Measurements from ENCODE around the gene DAB2IP. TPM values are rescaled to one million over a fixed set of nuclear protein-coding genes. Genes with fewer than 3 reads are reported as not detected.

The DAB2IP gene
- total RNA-seq, 1 donor from 2014 or later, result 41.7 TPM

DNA sequence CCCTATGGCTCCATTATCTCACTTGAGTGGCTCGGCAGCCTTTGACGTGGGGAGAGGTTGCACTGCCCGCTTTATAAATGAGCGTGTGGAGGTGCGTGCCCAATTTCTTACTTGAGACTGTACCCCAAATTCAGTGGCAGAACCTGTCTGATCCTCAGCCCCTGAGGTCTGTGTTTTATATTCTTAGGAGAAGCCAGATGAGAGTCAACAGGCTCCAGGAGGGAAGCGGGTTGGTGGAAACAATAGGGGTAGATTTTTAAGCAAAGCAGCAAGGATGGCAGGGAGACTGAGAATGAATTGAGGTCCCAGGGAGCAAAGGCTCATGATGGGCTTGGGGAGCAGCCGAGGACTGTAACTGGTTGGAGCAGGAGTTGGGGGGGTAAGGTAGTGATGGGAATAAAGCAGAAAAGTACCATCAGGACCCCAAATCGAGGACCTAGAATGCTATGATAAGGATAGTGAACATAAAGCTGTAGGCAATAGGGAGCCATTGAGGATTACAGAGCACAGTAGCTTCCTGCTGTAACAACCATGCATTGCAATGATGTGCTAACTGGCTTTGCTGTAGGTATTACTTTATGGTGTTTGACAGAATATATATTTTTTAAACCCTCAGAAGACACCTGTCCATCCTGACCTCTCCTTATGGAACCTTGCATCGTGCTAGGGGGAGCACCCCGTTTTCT is 43.1 kb upstream of the DAB2IP start:
- Histone ChIP-seq H3K27me3 (ENCODE audit: insufficient read depth, low read length) (peaks cover 5% of the 10 kb centered on the region), H3K4me3 (ENCODE audit: insufficient read depth, low read depth, low read length) (no peak overlapping the region), H3K9ac (ENCODE audit: low read length) (no peak overlapping the region), H3K4me1 (ENCODE audit: insufficient read depth, low read length) (peaks cover 14% of the 10 kb centered on the region), H4K20me1 (ENCODE audit: insufficient read depth, low read length) (peaks cover 28% of the 10 kb centered on the region), H3K9me3 (ENCODE audit: insufficient read depth, low read depth, low read length) (no peaks in the 10 kb centered on the region), H3K79me2 (ENCODE audit: insufficient read depth, low read length) (no peaks in the 10 kb centered on the region), H3K4me2 (ENCODE audit: low read length) (peak overlapping the region; percentile 47), H2AFZ (ENCODE audit: low read depth, low read length) (no peak overlapping the region), H3K27ac (ENCODE audit: low read depth, low read length) (no peak overlapping the region), H3K36me3 (ENCODE audit: insufficient read depth, low read length) (no peaks in the 10 kb centered on the region)
- Mint-ChIP-seq H3K36me3 (ENCODE audit: low read depth, unreplicated experiment) (peaks cover 2% of the 10 kb centered on the region), H3K4me3 (ENCODE audit: unreplicated experiment) (no peak overlapping the region), H3K9me3 (ENCODE audit: unreplicated experiment) (no peaks in the 10 kb centered on the region), H3K27me3 (ENCODE audit: low read depth, unreplicated experiment) (peaks cover 4% of the 10 kb centered on the region), H3K27ac (ENCODE audit: unreplicated experiment) (no peak overlapping the region), H3K4me1 (ENCODE audit: low read depth, unreplicated experiment) (peaks cover 22% of the 10 kb centered on the region)
- DNase-seq (ENCODE audit: low read depth) (no peak), FAIRE-seq (no peak)
- TF ChIP-seq, protein P1, sequence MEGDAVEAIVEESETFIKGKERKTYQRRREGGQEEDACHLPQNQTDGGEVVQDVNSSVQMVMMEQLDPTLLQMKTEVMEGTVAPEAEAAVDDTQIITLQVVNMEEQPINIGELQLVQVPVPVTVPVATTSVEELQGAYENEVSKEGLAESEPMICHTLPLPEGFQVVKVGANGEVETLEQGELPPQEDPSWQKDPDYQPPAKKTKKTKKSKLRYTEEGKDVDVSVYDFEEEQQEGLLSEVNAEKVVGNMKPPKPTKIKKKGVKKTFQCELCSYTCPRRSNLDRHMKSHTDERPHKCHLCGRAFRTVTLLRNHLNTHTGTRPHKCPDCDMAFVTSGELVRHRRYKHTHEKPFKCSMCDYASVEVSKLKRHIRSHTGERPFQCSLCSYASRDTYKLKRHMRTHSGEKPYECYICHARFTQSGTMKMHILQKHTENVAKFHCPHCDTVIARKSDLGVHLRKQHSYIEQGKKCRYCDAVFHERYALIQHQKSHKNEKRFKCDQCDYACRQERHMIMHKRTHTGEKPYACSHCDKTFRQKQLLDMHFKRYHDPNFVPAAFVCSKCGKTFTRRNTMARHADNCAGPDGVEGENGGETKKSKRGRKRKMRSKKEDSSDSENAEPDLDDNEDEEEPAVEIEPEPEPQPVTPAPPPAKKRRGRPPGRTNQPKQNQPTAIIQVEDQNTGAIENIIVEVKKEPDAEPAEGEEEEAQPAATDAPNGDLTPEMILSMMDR (IDR thresholded peaks at IDR 0.05; ENCODE audit: insufficient read depth, low read depth, low read length), result no peak
- no peak for TF ChIP-seq EZH2 (IDR thresholded peaks at IDR 0.05; ENCODE audit: insufficient read depth, low read length)

DNA sequence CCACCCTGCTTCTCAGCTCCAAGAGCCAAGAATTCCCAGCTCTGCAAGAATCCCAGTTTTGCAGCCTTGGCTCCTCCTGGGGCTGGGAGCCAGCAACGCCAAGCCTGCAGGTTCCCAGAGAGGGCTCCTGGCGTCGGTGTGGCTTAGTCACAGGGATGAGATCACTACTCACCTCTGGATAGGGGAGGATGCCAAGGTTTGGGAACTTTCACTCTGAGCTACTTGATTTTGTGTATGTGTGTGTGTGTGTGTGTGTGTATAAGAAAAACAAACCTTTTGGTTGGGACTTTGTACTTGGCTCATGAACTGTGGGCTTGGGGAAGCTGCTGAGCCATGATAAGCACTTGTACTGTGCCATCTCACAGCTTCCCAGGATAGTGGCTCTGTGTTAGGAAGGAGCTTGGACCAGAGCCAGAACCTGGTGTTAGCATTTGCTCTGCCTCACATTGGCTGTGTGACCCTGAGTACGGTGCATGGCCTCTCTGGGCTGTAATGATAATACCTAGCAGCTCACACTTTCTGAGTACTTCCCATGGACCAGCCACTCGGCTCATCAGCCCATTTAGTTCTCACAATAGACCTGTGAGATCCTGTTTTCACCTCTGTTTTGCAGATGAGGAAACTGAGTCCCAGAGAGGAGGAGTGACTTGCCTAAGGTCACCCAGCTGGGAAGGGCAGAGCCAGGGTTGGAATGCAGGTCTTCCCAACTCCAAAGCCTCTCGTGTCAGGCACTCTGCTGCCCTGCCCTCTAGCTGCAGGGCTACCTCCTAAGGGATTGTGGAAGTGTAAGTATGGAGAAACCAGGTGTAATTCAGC is 41.4 kb upstream of the DAB2IP start:
- peak; percentile 67 for FAIRE-seq
- H3K27ac Mint-ChIP-seq (ENCODE audit: unreplicated experiment), result no peak overlapping the region

More for the DNA sequence above, 41.4 kb upstream of the DAB2IP start:
- no peak overlapping the region for H3K4me3 ChIP-seq (ENCODE audit: insufficient read depth, low read depth, low read length)
- H3K4me2 ChIP-seq (ENCODE audit: low read length), result peak overlapping the region; percentile 10
- DNase-seq (ENCODE audit: low read depth), result peak; percentile 92
- H3K27me3 ChIP-seq (ENCODE audit: insufficient read depth, low read length), result peaks cover 12% of the 10 kb centered on the region
- no peaks in the 10 kb centered on the region for H3K79me2 ChIP-seq (ENCODE audit: insufficient read depth, low read length)
- Mint-ChIP-seq H3K4me1 (ENCODE audit: low read depth, unreplicated experiment) (peaks cover 11% of the 10 kb centered on the region), H3K9me3 (ENCODE audit: unreplicated experiment) (no peaks in the 10 kb centered on the region), H3K27me3 (ENCODE audit: low read depth, unreplicated experiment) (peaks cover 2% of the 10 kb centered on the region), H3K36me3 (ENCODE audit: low read depth, unreplicated experiment) (peaks cover 2% of the 10 kb centered on the region), H3K4me3 (ENCODE audit: unreplicated experiment) (no peak overlapping the region)
- no peak overlapping the region for H3K9ac ChIP-seq (ENCODE audit: low read length)
- H3K4me1 ChIP-seq (ENCODE audit: insufficient read depth, low read length), result peaks cover 14% of the 10 kb centered on the region
- H4K20me1 ChIP-seq (ENCODE audit: insufficient read depth, low read length), result peaks cover 33% of the 10 kb centered on the region
- H3K27ac ChIP-seq (ENCODE audit: low read depth, low read length), result no peak overlapping the region
- TF ChIP-seq EZH2 (IDR thresholded peaks at IDR 0.05; ENCODE audit: insufficient read depth, low read length), result no peak
- TF ChIP-seq, protein P1 (IDR thresholded peaks at IDR 0.05; ENCODE audit: insufficient read depth, low read depth, low read length), result no peak
- H2AFZ ChIP-seq (ENCODE audit: low read depth, low read length), result no peak overlapping the region
- no peaks in the 10 kb centered on the region for H3K36me3 ChIP-seq (ENCODE audit: insufficient read depth, low read length)
- no peaks in the 10 kb centered on the region for H3K9me3 ChIP-seq (ENCODE audit: insufficient read depth, low read depth, low read length)
